Coronary artery (tissue), 2 donors: Measurements from ENCODE around the gene TBCE.

Experiments
- DNase-seq: peaks from one replicate; pipeline ENCODE4 v3.0.0-alpha.2; 2017; ENCODE audit warnings: low spot score
- H3K27ac ChIP-seq, 2 donors: fragments of 200-600 bp; sonication (generic); one replicate each; pipeline ENCODE4 v1.5.1; 2016 to 2019
- H3K4me3 ChIP-seq: fragments of 200-600 bp; sonication (generic); 2 replicates; pipeline ENCODE4 v1.5.1; 2016; ENCODE audit warnings: mild to moderate bottlenecking, moderate library complexity
- TF ChIP-seq, protein P1 (sequence below): fragments of 200-600 bp; sonication (generic); IDR thresholded peaks from one replicate; pipeline ENCODE4 v1.5.1; 2019; ENCODE audit warnings: antibody characterized with exemption

The TBCE gene

GRCh38 chr1:235491644-235492043 is 124.4 kb downstream of the TBCE start:
- no peak overlapping the region for H3K4me3 ChIP-seq
- TF ChIP-seq, protein P1, sequence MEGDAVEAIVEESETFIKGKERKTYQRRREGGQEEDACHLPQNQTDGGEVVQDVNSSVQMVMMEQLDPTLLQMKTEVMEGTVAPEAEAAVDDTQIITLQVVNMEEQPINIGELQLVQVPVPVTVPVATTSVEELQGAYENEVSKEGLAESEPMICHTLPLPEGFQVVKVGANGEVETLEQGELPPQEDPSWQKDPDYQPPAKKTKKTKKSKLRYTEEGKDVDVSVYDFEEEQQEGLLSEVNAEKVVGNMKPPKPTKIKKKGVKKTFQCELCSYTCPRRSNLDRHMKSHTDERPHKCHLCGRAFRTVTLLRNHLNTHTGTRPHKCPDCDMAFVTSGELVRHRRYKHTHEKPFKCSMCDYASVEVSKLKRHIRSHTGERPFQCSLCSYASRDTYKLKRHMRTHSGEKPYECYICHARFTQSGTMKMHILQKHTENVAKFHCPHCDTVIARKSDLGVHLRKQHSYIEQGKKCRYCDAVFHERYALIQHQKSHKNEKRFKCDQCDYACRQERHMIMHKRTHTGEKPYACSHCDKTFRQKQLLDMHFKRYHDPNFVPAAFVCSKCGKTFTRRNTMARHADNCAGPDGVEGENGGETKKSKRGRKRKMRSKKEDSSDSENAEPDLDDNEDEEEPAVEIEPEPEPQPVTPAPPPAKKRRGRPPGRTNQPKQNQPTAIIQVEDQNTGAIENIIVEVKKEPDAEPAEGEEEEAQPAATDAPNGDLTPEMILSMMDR, result no peak
- H3K27ac ChIP-seq, result no peak overlapping the region
- no peak for DNase-seq

DNA sequence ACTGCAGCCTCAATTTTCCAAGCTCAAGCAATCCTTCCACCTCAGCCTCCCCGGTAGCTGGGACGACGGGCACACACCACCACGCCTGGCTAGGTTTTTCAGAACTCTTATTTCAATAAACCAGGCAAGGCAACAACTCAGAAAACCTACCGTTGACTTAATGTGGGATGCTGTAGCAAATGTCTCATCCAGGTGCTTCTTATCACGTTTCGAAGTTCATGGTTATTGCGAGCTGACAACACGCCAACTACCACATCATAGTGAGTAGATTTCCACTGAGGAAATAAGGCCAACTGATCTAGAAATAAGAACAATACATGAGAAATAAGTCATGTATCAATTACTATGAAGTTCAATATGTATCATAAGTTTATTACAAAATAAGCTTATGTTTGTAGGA is 127.3 kb downstream of the TBCE start:
- DNase-seq, result no peak
- H3K4me3 ChIP-seq, result no peak overlapping the region
- H3K27ac ChIP-seq, result no peak overlapping the region
- TF ChIP-seq, protein P1, result no peak

DNA sequence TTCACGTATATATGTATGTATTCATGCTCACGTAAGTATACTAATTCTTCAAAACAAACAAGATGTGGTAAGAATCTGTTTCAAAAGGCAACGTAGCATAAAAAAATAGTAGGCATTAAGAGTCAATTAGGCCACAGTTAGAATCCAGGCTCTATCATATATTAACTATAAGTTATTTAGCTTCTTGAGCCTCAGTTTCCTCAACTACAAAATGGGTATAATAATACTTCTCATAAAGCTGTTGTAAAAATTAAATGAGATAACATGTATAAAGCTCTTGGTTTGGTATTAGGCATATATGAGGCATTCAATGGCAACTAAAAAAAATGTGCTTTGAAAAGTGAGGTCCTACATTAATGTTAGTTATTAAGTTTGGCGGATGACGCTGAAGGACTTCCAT is 127.8 kb downstream of the TBCE start:
- TF ChIP-seq, protein P1, result no peak
- H3K4me3 ChIP-seq, result no peak overlapping the region
- H3K27ac ChIP-seq, result no peak overlapping the region
- no peak for DNase-seq

GRCh38 chr1:235495551-235495950 is 128.3 kb downstream of the TBCE start:
- TF ChIP-seq, protein P1, result no peak
- no peak overlapping the region for H3K4me3 ChIP-seq
- DNase-seq, result no peak
- no peak overlapping the region for H3K27ac ChIP-seq

DNA sequence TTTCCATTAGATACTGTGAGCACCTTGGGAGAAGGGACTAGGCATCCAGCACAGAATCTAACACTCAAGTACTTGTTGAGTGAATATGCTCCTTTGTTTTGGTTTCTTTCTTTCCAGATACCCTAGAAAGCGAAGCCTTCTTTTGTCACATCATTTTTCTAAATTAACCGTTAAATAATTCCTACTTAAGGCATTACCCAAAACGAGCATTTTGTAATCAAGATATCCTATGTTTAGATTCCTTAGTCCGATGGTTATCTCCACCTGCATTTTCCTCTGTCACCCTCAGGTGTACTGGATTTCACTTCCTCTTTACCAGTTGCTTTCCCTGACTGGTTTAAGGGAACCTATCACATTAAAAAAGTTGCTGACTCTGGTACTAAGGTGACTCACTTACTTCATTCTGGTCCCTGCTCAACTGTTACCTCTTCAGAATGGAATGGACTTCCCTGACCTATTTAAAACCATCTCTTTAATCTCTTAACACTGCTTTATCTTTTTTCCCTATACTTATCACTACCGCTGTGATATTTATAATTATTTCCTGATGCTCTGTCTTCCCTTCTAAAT is 133.8 kb downstream of the TBCE start:
- Histone ChIP-seq H3K4me3 (no peak overlapping the region), H3K27ac (peak overlapping the region; percentile 8 to 99)
- DNase-seq, result no peak
- TF ChIP-seq, protein P1, result no peak
